ENCODE data around the gene TLE6. TPM values are rescaled to one million over a fixed set of nuclear protein-coding genes. Genes with fewer than 3 reads are reported as not detected.
A peak's percentile ranks its signal among the peaks of the same experiment; 100 is the strongest.

TLE6 gene
- total and polyA plus RNA-seq, 2 of the 13 experiments (the other 11 are each of a cell fraction or from before 2014, with no cell fraction given), result 0.24 to 5.5 TPM

DNA sequence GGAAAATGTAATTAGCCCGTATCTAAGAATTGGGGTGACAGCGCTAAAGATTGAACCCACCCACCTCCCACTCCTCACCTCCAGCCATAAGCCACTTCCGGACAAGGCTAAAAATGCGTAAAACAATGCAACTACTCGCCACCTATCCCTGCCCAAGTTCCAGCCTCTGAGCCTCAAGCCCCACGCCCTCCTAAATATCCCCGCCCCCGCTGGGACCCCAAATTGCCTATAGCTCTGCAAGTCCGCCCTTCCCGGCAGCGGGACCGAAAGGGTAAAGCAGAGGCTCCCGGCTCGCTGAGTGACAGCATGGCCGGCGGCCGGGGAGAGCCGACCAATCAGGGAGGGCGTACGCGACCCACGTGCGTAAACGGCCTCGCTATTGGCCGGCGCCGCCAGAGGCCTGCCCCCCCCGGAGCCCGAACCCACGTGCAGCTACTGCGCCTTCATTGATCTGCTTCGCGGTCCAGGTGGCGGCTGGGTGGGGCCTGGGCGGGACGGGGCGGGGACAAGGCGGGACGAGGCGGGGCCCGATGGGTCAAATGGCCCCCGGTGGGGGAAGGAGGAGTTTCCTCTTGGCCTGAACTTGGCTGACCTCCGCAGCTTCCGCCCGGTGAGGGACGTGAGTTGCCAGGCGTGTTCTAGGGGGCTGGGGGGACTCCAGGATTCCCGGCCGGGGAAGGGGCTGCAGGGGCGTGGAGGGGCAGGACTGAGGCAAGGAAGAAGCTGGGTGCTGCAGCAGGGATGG, at the start of gene TLE6 (continued):
- no peak for TF ChIP-seq TOE1 (CRISPR knock-in tag; IDR thresholded peaks at IDR 0.05)
- TF ChIP-seq NCOA5 (CRISPR knock-in tag; IDR thresholded peaks at IDR 0.05), result no peak
- TF ChIP-seq, protein P1, sequence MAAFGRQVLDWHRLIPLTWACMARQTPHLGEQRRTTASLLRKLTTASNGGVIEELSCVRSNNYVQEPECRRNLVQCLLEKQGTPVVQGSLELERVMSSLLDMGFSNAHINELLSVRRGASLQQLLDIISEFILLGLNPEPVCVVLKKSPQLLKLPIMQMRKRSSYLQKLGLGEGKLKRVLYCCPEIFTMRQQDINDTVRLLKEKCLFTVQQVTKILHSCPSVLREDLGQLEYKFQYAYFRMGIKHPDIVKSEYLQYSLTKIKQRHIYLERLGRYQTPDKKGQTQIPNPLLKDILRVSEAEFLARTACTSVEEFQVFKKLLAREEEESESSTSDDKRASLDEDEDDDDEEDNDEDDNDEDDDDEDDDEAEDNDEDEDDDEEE (CRISPR knock-in tag; IDR thresholded peaks at IDR 0.05), result no peak
- peak; percentile 70; the same call in 1 of the 2 replicates for TF ChIP-seq TFE3 (CRISPR knock-in tag; IDR thresholded peaks at IDR 0.05)
- TF ChIP-seq TBX2 (CRISPR knock-in tag; IDR thresholded peaks at IDR 0.05; ENCODE audit: borderline replicate concordance), result peak; percentile 97
- TF ChIP-seq HMG20A (CRISPR knock-in tag; IDR thresholded peaks at IDR 0.05; ENCODE audit: borderline replicate concordance), result no peak; the same call in 1 of the 2 replicates
- peak; percentile 54 for TF ChIP-seq POLR2G (IDR thresholded peaks at IDR 0.05; ENCODE audit: low read depth, low read length)
- TF ChIP-seq ZNF709 (CRISPR knock-in tag; IDR thresholded peaks at IDR 0.05), result no peak
- TF ChIP-seq ZNF292 (CRISPR knock-in tag; IDR thresholded peaks at IDR 0.05; ENCODE audit: borderline replicate concordance, low read depth), result no peak; the same call in 1 of the 2 replicates
- TF ChIP-seq ZSCAN20 (CRISPR knock-in tag; IDR thresholded peaks at IDR 0.05; ENCODE audit: borderline replicate concordance), result no peak
- TF ChIP-seq ZNF746 (CRISPR knock-in tag; IDR thresholded peaks at IDR 0.05), result peak; percentile 71; the same call in 1 of the 2 replicates
- no peak for TF ChIP-seq ZNF878 (CRISPR knock-in tag; IDR thresholded peaks at IDR 0.05)
- no peak for TF ChIP-seq ZNF432 (CRISPR knock-in tag; IDR thresholded peaks at IDR 0.05; ENCODE audit: borderline replicate concordance)
- TF ChIP-seq MEIS2 (CRISPR knock-in tag; IDR thresholded peaks at IDR 0.05), result peak; percentile 29; the same call in 1 of the 2 replicates
- no peak for TF ChIP-seq ZBTB46 (CRISPR knock-in tag; IDR thresholded peaks at IDR 0.05; ENCODE audit: borderline replicate concordance)
- no peak for TF ChIP-seq ZFP62 (CRISPR knock-in tag; IDR thresholded peaks at IDR 0.05)
- TF ChIP-seq, protein P2, sequence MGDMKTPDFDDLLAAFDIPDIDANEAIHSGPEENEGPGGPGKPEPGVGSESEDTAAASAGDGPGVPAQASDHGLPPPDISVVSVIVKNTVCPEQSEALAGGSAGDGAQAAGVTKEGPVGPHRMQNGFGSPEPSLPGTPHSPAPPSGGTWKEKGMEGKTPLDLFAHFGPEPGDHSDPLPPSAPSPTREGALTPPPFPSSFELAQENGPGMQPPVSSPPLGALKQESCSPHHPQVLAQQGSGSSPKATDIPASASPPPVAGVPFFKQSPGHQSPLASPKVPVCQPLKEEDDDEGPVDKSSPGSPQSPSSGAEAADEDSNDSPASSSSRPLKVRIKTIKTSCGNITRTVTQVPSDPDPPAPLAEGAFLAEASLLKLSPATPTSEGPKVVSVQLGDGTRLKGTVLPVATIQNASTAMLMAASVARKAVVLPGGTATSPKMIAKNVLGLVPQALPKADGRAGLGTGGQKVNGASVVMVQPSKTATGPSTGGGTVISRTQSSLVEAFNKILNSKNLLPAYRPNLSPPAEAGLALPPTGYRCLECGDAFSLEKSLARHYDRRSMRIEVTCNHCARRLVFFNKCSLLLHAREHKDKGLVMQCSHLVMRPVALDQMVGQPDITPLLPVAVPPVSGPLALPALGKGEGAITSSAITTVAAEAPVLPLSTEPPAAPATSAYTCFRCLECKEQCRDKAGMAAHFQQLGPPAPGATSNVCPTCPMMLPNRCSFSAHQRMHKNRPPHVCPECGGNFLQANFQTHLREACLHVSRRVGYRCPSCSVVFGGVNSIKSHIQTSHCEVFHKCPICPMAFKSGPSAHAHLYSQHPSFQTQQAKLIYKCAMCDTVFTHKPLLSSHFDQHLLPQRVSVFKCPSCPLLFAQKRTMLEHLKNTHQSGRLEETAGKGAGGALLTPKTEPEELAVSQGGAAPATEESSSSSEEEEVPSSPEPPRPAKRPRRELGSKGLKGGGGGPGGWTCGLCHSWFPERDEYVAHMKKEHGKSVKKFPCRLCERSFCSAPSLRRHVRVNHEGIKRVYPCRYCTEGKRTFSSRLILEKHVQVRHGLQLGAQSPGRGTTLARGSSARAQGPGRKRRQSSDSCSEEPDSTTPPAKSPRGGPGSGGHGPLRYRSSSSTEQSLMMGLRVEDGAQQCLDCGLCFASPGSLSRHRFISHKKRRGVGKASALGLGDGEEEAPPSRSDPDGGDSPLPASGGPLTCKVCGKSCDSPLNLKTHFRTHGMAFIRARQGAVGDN (CRISPR knock-in tag; IDR thresholded peaks at IDR 0.05), result peak; percentile 70
- no peak for TF ChIP-seq TBX3 (IDR thresholded peaks at IDR 0.05; ENCODE audit: borderline replicate concordance)
- no peak for TF ChIP-seq SNRNP70 (IDR thresholded peaks at IDR 0.05; ENCODE audit: low read depth, low read length)
- no peak for TF ChIP-seq ZNF124 (CRISPR knock-in tag; IDR thresholded peaks at IDR 0.05)
- TF ChIP-seq ZNF616 (CRISPR knock-in tag; IDR thresholded peaks at IDR 0.05; ENCODE audit: low read depth), result no peak

All from HepG2 (cell line).